ENCODE data around the gene C12orf42. TPM values are rescaled to one million over a fixed set of nuclear protein-coding genes. Genes with fewer than 3 reads are reported as not detected.
"Not testable (repeated sequence)": the region's sequence is repeated elsewhere in the genome, so short reads cannot be mapped to it uniquely, and the experiment has no call there.

Gene C12orf42
- total and polyA plus RNA-seq, 2 of the 4 experiments (the other 2 are of a cell fraction) = not detected

- in situ Hi-C loops (cut with MboI; ENCODE audit: low sequenced_read_pairs) (no loop called here), intact Hi-C loops (cut with micrococcal nuclease) (no loop called here), dilution Hi-C loops (cut with HindIII; ENCODE audit: low sequenced_read_pairs, unreplicated experiment) (no loop called here)
- H3K27me3 ChIP-seq (ENCODE audit: control insufficient read depth, insufficient read depth, low read length) = no peaks in the 10 kb centered on the region
- no peaks in the 10 kb centered on the region for H3K36me3 ChIP-seq (ENCODE audit: control insufficient read depth, insufficient read depth, low read length)
- H2BK15ac ChIP-seq (ENCODE audit: low read depth, low read length) = no peak overlapping the region
- H2AFZ ChIP-seq (replicated peaks; ENCODE audit: low read length, poor library complexity) = no peak overlapping the region
- no peaks in the 10 kb centered on the region for H3K9me1 ChIP-seq (ENCODE audit: insufficient read depth, low read length)
- H3K27ac ChIP-seq (ENCODE audit: insufficient read depth, low read length) = no peak overlapping the region
- H4K91ac ChIP-seq (ENCODE audit: insufficient read depth, low read depth, low read length) = no peak overlapping the region
- H3K4ac ChIP-seq (ENCODE audit: low read depth, low read length) = no peak overlapping the region
- no peaks in the 10 kb centered on the region for H3K4me1 ChIP-seq (ENCODE audit: control insufficient read depth, insufficient read depth, low read length)
- no peak overlapping the region for H4K8ac ChIP-seq (ENCODE audit: low read depth in 2 of 2, low read length in 2 of 2)
- H3K9ac ChIP-seq (ENCODE audit: low read depth, low read length) = no peak overlapping the region
- H4K20me1 ChIP-seq (ENCODE audit: insufficient read depth, low read length) = no peaks in the 10 kb centered on the region
- DNase-seq (no peak), ATAC-seq (ENCODE audit: low read depth) (no peak)
- no CpG with 5 or more reads among the region's 1 CpG for WGBS, 2 experiments (ENCODE audit: extremely low coverage in 2 of 2, insufficient read length in 1 of 2)
- no peak overlapping the region for H4K5ac ChIP-seq (ENCODE audit: low read depth, low read length)
- no peak overlapping the region for H3K14ac ChIP-seq (replicated peaks; ENCODE audit: low read depth, low read length)
- no peak overlapping the region for H3K23ac ChIP-seq (ENCODE audit: low read depth, low read length)
- H2BK120ac ChIP-seq (ENCODE audit: low read depth, low read length) = no peak overlapping the region
- H2BK20ac ChIP-seq (ENCODE audit: low read depth, low read length) = no peak overlapping the region
- TF ChIP-seq MXI1 (IDR thresholded peaks at IDR 0.05; ENCODE audit: borderline replicate concordance, low read depth, low read length) (no peak), USF2 (IDR thresholded peaks at IDR 0.05; ENCODE audit: low read depth, low read length) (no peak), NFE2L2 (IDR thresholded peaks at IDR 0.05; ENCODE audit: low read depth, low read length) (no peak)
- H3K4me3 ChIP-seq (ENCODE audit: insufficient read depth, low read depth, low read length) = no peak overlapping the region
- CTCF ChIA-PET = no interaction called here
- no peak overlapping the region for H2BK5ac ChIP-seq (ENCODE audit: low read depth, low read length, poor library complexity, severe bottlenecking)
- POLR2A ChIA-PET (ENCODE audit: unreplicated experiment) = no interaction called here
- H3K9me3 ChIP-seq (ENCODE audit: control insufficient read depth, insufficient read depth, low read length) = peaks cover 2% of the 10 kb centered on the region; the same call in 1 of the 2 replicates
- no peaks in the 10 kb centered on the region for H3K79me1 ChIP-seq (ENCODE audit: low read depth in 1 of 2, low read length in 2 of 2)
- H3K4me2 ChIP-seq (ENCODE audit: low read depth, low read length) = no peak overlapping the region
- H3K56ac ChIP-seq (ENCODE audit: extremely low read depth, insufficient read depth, low read length) = no peak overlapping the region
- BruUV-seq (replicated peaks) = no TSS peak
- no peak overlapping the region for H3K18ac ChIP-seq (ENCODE audit: low read depth, low read length)
- no peak overlapping the region for H2AK9ac ChIP-seq (replicated peaks; ENCODE audit: low read depth, low read length, poor library complexity)
- H2AK5ac ChIP-seq (ENCODE audit: low read depth, low read length) = no peak overlapping the region
These were observed 64.4 kb downstream of the C12orf42 start for GRCh38 chr12:103431387-103431786.

GRCh38 chr12:103425674-103426073, 70.1 kb downstream of the C12orf42 start:
- POLR2A ChIA-PET (ENCODE audit: unreplicated experiment); dilution Hi-C loops (cut with HindIII; ENCODE audit: low sequenced_read_pairs, unreplicated experiment): not testable (repeated sequence)

More at GRCh38 chr12:103425674-103426073, 70.1 kb downstream of the C12orf42 start:
- H3K79me1 ChIP-seq (ENCODE audit: low read depth in 1 of 2, low read length in 2 of 2); H3K4me1 ChIP-seq (ENCODE audit: control insufficient read depth, insufficient read depth, low read length); H2BK120ac ChIP-seq (ENCODE audit: low read depth, low read length); H3K23ac ChIP-seq (ENCODE audit: low read depth, low read length); H3K14ac ChIP-seq (replicated peaks; ENCODE audit: low read depth, low read length); CTCF ChIA-PET; H3K27ac ChIP-seq (ENCODE audit: insufficient read depth, low read length); BruUV-seq (replicated peaks); H4K91ac ChIP-seq (ENCODE audit: insufficient read depth, low read depth, low read length); H2AK9ac ChIP-seq (replicated peaks; ENCODE audit: low read depth, low read length, poor library complexity); H2BK15ac ChIP-seq (ENCODE audit: low read depth, low read length); ATAC-seq (ENCODE audit: low read depth); H2BK20ac ChIP-seq (ENCODE audit: low read depth, low read length); H3K18ac ChIP-seq (ENCODE audit: low read depth, low read length); H3K36me3 ChIP-seq (ENCODE audit: control insufficient read depth, insufficient read depth, low read length); H3K27me3 ChIP-seq (ENCODE audit: control insufficient read depth, insufficient read depth, low read length); H4K5ac ChIP-seq (ENCODE audit: low read depth, low read length); H3K4me3 ChIP-seq (ENCODE audit: insufficient read depth, low read depth, low read length); H2BK5ac ChIP-seq (ENCODE audit: low read depth, low read length, poor library complexity, severe bottlenecking); H4K20me1 ChIP-seq (ENCODE audit: insufficient read depth, low read length); H2AK5ac ChIP-seq (ENCODE audit: low read depth, low read length); H3K56ac ChIP-seq (ENCODE audit: extremely low read depth, insufficient read depth, low read length); H4K8ac ChIP-seq (ENCODE audit: low read depth in 2 of 2, low read length in 2 of 2); H3K9me1 ChIP-seq (ENCODE audit: insufficient read depth, low read length); H3K4ac ChIP-seq (ENCODE audit: low read depth, low read length); DNase-seq; H3K4me2 ChIP-seq (ENCODE audit: low read depth, low read length); H2AFZ ChIP-seq (replicated peaks; ENCODE audit: low read length, poor library complexity); intact Hi-C loops (cut with micrococcal nuclease); in situ Hi-C loops (cut with MboI; ENCODE audit: low sequenced_read_pairs); H3K9ac ChIP-seq (ENCODE audit: low read depth, low read length); H3K9me3 ChIP-seq (ENCODE audit: control insufficient read depth, insufficient read depth, low read length): not testable (repeated sequence)
- no CpG with 5 or more reads among the region's 6 CpGs for WGBS, 2 experiments (ENCODE audit: extremely low coverage in 2 of 2, insufficient read length in 1 of 2)

Data from IMR-90 (cell line).